PFSK-1 (cell line): ENCODE data around the gene LSM12.

Source experiments
- FOXP2 ChIP-seq: optimal IDR thresholded peaks from 2 replicates; pipeline ENCODE3; 2011; ENCODE audit warnings: borderline replicate concordance, control low read depth, inconsistent platforms; ENCODE audit not compliant: insufficient read depth; ENCODE audit errors: extremely low read length, extremely low read depth
- POLR2AphosphoS5 ChIP-seq: IDR thresholded peaks from 2 replicates; pipeline ENCODE4 v1.6.1; 2012; ENCODE audit warnings: low read depth, mild to moderate bottlenecking, control low read depth, low read length, moderate library complexity
- REST ChIP-seq, 2 experiments: IDR thresholded peaks; 2 replicates each; pipeline versions ENCODE4 v1.6.1 to v1.8.0; 2011 to 2012; ENCODE audit warnings: low read depth in 2 of 2, low read length in 2 of 2, control low read depth in 1 of 2, inconsistent platforms in 1 of 2, mild to moderate bottlenecking in 1 of 2, moderate library complexity in 1 of 2; ENCODE audit not compliant: insufficient read depth in 1 of 2
- SIN3A ChIP-seq: IDR thresholded peaks from 2 replicates; pipeline ENCODE4 v1.6.1; 2012; ENCODE audit warnings: mild to moderate bottlenecking, low read length, moderate library complexity, borderline replicate concordance; ENCODE audit not compliant: insufficient read depth
- TAF1 ChIP-seq: IDR thresholded peaks from 2 replicates; pipeline ENCODE4 v1.6.1; 2012; ENCODE audit warnings: low read length, control low read depth, borderline replicate concordance; ENCODE audit not compliant: insufficient read depth

DNA sequence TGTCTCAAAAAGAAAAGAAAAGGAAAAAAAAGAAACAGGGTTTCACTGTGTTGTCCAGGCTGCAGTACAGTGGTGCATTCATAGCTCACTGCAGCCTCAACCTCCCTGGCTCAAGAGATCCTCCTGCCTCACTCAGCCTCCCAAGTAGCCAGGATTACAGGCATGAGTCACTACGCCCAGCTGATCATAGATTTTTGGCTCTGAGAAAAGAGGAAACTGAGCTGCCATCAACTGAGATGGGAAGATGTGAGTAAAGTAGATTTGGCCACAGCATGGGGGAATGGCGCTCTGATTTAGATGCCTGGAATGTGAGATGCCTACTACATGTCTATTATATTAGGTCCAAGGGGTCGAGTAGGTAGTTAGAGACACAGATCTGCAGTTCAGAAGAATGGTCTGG, 67.9 kb downstream of the LSM12 start:
- TF ChIP-seq TAF1 (no peak), POLR2AphosphoS5 (no peak), SIN3A (no peak), REST (IDR thresholded peaks at IDR 0.05; ENCODE audit: insufficient read depth in 1 of 2, low read depth in 2 of 2, low read length in 2 of 2) (no peak), FOXP2 (no peak)
